ENCODE data around the gene DNLZ.

DNA sequence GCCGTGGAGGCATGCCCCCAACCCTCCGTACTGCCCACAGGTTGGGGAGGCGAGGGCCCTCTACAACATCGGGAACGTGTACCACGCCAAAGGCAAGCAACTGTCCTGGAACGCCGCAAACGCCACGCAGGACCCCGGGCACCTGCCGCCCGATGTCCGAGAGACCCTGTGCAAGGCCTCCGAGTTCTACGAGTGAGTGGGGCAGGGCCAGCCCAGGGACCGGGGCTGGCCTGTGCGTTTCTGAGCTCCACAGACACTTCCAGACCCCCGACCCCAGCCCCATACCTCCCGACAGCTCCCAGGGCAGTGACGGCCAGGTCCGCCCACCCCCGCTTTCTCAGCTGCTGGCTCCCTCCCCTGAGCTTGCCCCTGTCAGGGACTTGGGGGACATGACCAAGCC lies 26.7 kb downstream of the DNLZ start:
- TF ChIP-seq, protein P1, sequence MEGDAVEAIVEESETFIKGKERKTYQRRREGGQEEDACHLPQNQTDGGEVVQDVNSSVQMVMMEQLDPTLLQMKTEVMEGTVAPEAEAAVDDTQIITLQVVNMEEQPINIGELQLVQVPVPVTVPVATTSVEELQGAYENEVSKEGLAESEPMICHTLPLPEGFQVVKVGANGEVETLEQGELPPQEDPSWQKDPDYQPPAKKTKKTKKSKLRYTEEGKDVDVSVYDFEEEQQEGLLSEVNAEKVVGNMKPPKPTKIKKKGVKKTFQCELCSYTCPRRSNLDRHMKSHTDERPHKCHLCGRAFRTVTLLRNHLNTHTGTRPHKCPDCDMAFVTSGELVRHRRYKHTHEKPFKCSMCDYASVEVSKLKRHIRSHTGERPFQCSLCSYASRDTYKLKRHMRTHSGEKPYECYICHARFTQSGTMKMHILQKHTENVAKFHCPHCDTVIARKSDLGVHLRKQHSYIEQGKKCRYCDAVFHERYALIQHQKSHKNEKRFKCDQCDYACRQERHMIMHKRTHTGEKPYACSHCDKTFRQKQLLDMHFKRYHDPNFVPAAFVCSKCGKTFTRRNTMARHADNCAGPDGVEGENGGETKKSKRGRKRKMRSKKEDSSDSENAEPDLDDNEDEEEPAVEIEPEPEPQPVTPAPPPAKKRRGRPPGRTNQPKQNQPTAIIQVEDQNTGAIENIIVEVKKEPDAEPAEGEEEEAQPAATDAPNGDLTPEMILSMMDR (conservative IDR thresholded peaks at IDR 0.05 in 1 of 2, IDR thresholded peaks at IDR 0.05 in 1 of 2; ENCODE audit: low read depth in 1 of 2, low read length in 2 of 2), result no peak
- no peak for TF ChIP-seq EZH2 (IDR thresholded peaks at IDR 0.05; ENCODE audit: low read length, missing control alignments)

Data from fibroblast of lung (primary cell).